NCI-H748 treated with DMSO at 0.1 percent for 48 hours (cell line): ENCODE data around the gene ULBP2.
"Not testable (repeated sequence)": the region's sequence is repeated elsewhere in the genome, so short reads cannot be mapped to it uniquely, and the experiment has no call there.

ENCODE experiments used
- DNase-seq: peaks from one replicate; lab custom pipeline; 2025; lab: John Stamatoyannopoulos, UW

The ULBP2 gene

DNA sequence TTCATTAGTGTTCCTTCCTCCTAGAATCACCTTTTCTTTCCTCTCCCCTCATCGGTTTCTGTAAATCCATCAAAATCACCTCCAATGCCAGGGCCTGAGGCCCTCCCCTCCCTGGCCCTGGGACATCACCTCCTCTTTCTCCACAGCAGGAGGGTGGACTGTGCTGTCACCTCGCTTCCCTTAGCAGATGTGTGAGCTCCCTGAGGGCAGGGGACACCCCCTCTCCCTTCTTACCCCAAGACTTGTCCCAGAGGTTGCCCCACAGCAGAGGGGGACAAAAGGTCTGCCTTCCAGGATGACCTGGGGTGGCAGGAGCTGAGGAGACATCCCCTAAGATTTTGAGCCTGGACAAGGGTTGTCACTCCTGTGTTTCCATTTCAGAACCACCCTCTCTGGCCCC is 27.8 kb downstream of the ULBP2 start:
- DNase-seq, result no peak

DNA sequence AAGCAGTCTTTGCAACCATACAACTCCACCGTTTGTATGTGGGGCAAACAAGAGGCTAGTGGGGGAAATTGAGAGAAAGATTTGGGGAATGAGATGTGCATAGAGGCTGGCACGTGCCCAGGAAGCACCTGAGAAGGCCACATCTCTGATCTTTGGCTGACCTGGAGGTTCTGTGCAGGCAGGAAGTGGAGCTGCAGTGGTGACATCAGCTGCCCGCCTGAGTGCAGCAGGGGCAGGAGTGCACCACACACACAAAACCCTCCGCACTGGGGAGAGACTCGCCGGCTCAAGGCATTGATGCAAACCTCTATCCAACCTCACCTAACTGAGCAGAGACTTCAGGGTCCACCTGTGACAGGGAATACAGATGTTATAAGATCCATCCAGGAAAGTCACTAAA is 32.6 kb downstream of the ULBP2 start:
- DNase-seq, result not testable (repeated sequence)

DNA sequence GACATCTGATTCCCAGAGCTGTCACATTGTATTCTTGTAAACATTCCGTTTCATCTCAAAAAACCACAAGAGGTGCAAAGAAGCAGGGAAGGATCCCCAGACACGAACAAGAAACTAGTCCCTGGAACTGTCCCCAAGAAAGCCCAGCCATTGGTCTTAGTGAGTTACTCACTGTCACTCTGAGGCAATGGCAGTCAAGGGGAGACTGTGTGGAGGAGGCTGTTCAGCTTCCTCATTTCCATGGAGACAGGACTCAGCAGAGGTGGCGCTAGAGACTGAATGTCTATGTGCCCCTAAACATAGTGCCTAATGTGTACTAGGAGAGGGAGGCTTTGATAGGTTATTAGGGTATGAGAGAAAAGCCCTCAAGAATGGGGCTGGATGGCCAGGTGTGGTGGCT is 33.0 kb downstream of the ULBP2 start:
- no peak for DNase-seq

DNA sequence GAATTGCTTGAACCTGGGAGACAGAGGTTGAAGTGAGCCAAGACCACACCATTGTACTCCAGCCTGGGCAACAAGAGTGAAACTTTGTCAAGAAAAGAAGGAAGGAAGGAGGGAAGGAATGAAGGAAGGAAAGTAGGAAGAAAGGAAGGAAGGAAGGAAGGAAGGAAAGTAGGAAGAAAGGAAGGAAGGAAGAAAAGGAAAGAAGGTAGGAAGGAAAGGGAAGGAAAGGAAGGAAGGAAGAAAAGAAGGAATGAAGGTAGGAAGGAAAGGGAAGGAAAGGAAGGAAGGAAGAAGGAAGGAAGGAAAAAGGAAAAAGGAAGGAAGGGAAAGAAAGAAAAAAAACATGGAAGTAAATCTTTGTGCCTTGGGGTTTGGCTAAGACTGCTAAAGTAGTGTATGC is 33.6 kb downstream of the ULBP2 start:
- no peak for DNase-seq

DNA sequence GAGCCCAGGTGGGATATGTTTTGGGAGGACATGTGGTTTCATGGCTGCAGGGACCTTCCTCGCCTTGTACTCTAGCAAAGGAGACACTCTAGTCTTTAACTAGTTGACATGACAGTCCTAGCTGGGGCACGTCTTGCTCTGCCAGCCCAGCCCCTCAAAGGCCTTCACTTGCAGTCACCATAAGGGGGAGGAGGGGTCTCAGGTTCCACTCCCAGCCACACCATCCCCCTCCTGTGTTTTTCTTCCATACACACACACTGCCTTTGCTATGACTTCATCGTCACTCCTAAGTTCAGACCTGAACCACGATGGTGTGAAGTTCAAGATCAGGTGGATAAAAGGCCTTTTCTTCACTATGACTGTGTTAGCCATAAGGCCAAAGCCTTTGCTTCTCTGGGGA is 35.4 kb downstream of the ULBP2 start:
- DNase-seq, result no peak

DNA sequence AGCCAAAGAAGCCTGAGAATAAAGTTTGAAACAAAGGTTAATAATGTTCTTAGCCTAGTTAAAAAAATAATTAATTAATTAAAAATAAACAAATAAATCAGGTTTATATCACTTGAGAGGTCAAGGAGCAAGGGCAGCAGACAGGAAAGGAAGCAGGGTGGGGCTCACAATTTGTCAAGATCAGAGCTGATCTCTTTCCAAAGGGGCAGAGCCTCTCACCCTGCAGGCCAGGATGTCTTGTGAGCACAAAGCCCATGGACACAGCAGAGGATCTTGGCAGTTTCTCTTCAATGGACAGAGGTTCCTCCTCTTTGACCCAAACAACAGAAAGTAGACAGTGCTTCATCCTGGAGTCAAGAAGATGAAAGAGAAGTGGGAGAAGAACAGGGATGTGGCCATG is 36.8 kb downstream of the ULBP2 start:
- DNase-seq, result no peak

DNA sequence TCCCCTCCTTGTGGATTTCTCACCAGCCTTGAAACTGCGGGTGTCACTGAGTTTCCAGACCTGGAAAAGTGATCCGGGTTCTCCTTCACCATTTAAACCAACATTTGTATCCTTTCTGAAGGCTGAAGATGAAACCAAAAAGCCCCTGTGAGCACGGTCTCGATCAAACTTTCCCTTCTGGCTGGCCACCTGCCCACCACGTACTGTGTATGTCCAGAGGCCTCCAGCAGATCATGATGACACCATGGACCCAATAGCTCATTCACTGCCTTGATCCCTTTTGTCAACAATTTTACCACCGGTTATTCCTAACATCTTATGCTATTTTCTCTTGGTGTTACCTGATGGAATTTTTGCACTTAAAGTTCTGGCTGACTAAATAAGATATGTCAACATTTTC is 37.5 kb downstream of the ULBP2 start:
- no peak for DNase-seq

DNA sequence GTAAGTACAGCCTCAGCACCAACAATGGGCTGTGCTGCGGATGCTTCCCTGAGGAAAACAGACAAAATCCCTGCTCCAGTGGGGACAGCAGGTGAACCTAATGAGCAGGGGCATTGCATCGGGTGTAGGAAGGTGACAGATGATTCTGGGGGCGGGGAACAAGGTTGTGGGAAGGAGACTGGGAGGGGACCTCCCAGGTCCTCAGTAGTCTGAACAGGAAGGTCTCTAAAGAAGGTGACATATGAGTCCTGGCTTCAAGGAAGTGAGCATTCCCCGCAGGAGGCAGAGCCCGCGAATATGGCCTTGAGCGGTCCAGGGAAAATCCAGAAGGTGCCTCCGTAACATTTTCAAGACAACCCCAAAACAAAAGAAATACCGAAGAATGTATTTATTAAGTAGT is 41.3 kb downstream of the ULBP2 start:
- DNase-seq, result no peak

DNA sequence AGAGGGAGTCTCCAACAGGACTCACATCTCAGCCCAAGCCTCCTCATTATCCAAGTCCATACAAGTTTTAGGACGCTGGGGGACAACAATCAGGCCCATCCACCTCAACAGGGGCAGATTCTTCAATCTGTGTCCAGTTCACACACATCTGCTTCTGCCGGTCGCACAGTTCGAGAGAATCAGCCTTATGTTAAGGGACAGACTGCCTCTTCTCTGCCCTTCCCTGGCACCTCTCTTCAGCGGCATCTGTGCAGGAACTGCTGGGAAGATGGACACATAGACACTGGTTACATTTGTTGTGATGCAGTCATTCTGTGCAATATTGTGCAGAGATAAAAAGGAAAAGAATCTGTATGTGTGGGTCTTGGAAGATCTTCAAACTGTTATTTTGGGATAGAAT is 43.0 kb downstream of the ULBP2 start:
- no peak for DNase-seq

DNA sequence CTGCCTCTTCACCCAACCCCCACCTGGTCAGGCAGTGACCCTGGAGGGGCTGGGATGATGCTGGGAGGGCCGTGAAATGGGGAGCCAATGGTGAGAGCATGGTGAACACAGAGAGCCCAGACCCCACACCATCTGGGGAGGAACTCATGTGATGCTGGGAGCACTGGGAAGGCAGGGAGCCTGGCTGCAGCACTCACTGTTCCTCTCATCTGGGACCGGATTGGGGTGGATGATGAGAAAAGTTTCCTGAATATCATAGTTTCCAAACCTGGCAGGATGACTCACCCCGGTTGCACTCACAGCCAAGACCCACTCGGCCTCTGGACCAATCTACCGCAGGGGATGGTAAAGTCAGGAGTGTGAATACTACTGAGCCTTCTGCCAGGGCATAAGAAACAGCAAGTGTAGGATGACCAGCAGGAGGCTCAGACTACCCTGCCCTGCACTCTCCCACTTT is 43.7 kb downstream of the ULBP2 start:
- DNase-seq, result no peak

DNA sequence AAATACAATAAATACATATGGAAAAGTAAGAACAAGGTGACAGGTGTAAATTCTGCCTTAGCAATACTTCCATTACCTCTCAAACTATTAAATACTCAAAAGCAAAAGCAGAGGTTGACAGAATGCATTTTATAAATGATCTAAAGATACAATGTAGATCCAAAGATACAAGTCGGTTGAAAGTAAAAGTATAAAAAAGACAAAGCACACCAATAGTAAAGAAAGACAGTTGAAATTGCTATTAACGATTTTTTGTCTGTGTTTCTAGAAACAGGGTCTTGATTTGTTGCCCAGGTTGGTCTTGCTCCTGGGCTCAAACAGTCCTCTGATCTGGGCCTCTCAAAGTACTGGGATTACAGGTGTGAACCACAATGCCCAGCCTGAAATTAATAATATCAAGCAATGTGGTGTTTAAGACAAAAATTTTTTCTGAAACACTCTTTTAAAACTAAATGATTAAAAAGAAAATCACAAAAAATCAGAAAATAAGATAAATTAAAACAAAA is 45.8 kb downstream of the ULBP2 start:
- DNase-seq, result no peak

DNA sequence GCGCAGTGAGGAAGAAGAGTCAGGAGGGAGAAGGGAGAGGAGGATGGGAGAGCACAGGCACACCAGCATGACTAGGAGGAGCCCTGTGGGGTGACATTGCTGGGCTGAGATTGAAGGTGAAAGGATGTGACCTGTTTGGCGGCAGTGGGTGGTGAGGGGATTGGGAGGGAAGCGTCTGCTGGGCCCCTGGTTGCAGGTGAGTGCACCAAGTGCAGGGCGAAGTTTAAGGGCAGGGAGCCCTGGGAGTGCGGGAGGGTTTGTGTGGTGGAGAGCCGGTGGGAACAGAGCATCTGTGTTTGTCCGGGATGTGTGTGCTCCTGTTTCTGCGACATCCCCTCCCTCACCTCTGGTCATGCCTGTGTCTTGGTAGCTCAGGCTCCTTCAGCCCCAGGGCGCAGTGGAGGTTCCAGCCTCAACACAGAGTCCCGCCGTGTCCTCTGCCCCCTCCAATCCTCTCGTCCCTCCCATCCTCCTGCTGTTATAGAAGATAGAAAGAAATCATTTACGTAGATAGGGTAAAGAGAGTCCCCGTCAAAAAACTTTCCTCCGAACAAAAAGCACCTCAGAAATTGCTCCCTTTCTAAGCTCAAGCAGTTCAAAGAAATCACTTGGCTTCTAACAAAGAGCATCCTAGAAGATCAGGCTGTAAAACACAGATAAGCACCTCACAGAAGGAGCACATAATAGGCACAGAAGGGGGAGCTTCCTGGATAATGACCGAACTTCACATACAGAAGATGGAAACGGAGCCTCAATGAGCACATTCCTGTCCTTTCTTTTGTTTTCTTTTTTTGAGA is 46.9 kb downstream of the ULBP2 start:
- no peak for DNase-seq

DNA sequence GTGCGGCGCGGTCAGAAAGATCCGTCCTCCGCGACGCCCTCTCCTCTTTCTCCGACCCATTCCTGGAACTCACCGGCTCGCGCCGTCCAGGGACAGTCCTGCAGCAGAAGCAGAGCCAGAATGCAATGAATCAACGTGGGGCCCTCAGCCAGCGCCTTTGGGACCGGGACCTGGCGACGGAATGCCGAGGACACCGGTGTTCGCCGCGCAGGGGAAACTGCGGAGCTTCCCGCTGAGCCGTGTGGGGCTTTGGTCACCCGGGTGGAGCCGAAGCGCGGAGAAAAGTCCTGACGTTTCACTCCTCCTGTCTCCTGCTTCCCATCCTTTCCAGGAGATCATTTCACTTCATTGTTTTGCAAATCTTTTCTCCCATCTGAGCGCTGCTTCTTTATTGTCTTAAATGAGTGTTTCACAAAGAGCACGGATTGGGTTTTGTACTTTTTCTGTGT is 48.4 kb downstream of the ULBP2 start:
- no peak for DNase-seq

DNA sequence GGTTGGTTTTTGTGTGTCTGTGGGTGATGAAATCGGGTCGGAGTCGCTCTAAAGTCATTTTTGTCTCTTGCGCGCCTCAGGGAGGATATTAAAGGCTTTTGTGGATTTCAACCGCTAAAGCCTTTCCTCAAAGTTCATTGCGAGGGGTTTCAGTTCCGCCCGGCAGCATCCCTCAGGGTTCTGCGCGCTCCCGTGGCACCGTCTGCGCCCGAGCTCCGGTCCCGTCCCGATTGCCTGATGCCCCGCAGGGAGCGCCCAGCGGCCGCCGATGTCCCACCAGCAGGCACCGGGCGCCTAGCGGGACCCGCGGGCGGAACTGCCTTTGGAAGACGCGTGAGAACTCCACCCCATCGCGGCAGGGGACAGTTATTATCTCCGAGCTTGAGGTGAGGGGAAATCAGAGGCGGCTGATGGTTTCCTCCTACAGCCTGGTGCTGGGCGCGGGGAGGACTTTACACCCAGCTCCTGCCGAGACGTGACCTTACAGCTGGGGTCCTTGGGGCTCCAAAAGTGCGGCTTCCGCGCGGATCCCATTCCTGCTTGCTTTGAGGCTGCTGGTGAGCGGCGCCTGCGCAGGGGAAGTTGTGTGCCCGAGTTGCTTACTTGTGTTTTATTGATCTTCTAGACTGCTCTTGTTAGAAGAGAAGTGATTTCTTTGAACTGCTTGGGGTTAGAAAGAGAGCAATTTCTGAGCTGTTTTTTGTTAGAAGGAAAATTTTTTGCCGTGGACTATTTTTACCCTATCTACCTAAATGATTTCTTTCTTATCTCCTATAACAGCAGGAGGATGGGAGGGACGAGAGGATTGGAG is 49.1 kb downstream of the ULBP2 start:
- DNase-seq, result no peak

DNA sequence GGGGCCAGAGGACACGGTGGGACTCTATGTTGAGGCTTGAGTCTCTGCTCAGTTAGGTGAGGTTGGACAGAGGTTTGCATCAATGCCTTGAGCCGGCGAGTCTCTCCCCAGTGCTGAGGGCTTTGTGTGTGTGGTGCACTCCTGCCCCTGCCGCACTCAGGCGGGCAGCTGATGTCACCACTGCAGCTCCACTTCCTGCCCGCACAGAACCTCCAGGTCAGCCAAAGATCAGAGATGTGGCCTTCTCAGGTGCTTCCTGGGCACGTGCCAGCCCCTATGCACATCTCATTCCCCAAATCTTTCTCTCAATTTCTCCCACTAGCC is 49.6 kb downstream of the ULBP2 start:
- DNase-seq, result not testable (repeated sequence)

DNA sequence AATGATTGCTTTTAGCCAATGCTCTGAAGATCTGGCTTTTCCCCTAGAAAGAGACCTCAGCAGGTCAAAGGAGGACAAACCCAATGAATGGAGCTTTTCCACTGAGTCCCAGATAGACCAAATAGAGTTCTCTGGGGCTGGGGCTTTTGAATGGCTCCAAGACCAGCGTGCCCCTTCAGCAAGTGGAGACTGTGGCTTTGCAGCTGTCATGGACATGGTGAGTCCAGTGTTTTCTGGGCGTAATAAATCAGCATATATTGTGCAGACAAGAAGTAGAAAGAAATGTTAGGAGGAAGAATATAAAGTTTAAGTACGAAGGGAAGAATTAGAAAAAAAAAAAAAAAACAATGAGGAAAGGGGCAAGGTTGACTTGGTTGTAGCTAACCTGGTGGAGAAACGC is 50.0 kb downstream of the ULBP2 start:
- no peak for DNase-seq

DNA sequence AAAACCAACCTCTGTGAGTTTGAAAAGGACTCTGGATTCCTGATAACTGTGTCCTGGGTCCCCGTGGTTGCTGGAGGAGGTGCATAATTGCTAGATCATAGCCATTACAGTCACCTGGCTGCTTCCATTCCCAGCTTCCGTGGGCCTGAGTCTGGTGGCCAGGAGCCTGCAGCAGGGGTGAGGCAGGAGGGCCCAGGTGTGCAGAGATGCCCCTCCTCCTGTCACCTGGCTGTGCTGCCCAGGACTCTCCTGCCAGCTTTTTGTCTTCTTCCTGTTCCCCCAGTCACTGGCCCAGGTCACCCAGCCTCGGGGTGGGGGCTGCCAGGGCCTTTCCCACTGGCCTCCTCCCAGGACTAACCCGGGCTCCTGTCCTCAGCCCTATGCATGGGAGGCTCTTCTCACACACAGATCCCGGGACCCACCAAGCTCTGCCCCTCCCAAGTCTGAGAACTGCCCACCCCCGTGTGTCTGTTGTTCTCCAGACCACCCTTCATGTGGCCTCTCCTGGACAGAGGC is 53.5 kb downstream of the ULBP2 start:
- no peak for DNase-seq

DNA sequence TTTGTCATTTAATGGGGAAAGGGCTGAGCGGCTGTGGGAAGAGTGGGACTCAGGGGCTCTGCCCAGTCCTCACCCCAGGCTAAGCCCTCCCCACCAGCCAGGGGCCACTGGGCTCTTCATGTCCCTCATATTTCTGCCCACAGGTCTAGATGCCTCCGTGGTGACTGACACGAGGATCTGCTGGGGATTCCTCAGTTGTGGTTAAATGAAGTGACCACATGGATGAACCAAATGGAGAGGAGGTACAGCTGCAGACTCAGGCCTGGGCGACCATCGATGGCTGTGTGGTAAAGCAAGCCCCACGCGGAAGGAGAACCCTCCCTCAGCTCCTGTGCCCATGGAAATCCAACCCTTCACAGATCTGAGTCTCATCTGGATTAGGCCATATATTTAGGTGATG is 54.2 kb downstream of the ULBP2 start:
- DNase-seq, result no peak
